Muscle layer of colon (tissue), 2 donors: ENCODE data around the gene CBLN4.
A peak's percentile ranks its signal among the peaks of the same experiment; 100 is the strongest.

Experiments
- H3K27ac ChIP-seq: one replicate; pipeline ENCODE4 v1.7.0; 2013; ENCODE audit warnings: low read depth, mild to moderate bottlenecking, low read length, moderate library complexity
- H3K27me3 ChIP-seq, 2 donors: one replicate each; pipeline ENCODE4 v1.7.0; 2013; ENCODE audit warnings: low read length in 2 of 2, mild to moderate bottlenecking in 2 of 2; ENCODE audit not compliant: insufficient read depth in 2 of 2, control insufficient read depth in 1 of 2
- H3K36me3 ChIP-seq: one replicate; pipeline ENCODE4 v1.7.0; 2013; ENCODE audit warnings: mild to moderate bottlenecking, low read length; ENCODE audit not compliant: insufficient read depth
- H3K4me1 ChIP-seq: one replicate; pipeline ENCODE4 v1.7.0; 2013; ENCODE audit warnings: mild to moderate bottlenecking, low read length; ENCODE audit not compliant: insufficient read depth
- H3K4me3 ChIP-seq, 2 donors: one replicate each; pipeline ENCODE4 v1.7.0; 2013; ENCODE audit warnings: low read length in 2 of 2, low read depth in 1 of 2, mild to moderate bottlenecking in 1 of 2, moderate library complexity in 1 of 2
- H3K9ac ChIP-seq: one replicate; pipeline ENCODE4 v1.7.0; 2013; ENCODE audit warnings: low read length
- H3K9me3 ChIP-seq: one replicate; pipeline ENCODE4 v1.7.0; 2013; ENCODE audit warnings: mild to moderate bottlenecking, low read length
- donor health status: abdominal sarcoma.
- donor health status: Adenocarcinoma of cecum.

CBLN4 gene

DNA sequence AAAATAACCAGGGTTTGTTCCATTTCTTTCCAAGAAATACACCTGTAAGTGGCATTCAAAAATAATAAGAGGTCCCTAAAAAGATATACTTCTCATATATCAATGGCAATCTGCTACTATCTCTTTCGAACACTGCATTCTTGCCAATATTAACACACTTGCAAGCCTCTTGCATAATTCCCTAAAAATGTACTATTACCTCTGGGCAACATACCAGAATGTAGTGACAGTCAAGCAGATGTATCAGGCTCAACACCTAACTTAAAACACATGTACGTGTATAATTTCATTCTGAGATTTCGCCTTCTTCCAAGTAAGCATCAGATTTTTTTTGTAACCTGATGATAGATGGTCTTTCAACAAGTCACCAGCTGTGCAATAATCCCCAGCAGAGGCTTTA, 3.4 kb downstream of the CBLN4 start:
- H3K27ac ChIP-seq, result no peak overlapping the region
- no peaks in the 10 kb centered on the region for H3K4me1 ChIP-seq
- H3K36me3 ChIP-seq, result no peaks in the 10 kb centered on the region
- H3K9ac ChIP-seq, result no peak overlapping the region
- H3K27me3 ChIP-seq, result peaks cover 38 to 41% of the 10 kb centered on the region in 2 donors
- no peaks in the 10 kb centered on the region for H3K9me3 ChIP-seq
- H3K4me3 ChIP-seq, result no peak overlapping the region

DNA sequence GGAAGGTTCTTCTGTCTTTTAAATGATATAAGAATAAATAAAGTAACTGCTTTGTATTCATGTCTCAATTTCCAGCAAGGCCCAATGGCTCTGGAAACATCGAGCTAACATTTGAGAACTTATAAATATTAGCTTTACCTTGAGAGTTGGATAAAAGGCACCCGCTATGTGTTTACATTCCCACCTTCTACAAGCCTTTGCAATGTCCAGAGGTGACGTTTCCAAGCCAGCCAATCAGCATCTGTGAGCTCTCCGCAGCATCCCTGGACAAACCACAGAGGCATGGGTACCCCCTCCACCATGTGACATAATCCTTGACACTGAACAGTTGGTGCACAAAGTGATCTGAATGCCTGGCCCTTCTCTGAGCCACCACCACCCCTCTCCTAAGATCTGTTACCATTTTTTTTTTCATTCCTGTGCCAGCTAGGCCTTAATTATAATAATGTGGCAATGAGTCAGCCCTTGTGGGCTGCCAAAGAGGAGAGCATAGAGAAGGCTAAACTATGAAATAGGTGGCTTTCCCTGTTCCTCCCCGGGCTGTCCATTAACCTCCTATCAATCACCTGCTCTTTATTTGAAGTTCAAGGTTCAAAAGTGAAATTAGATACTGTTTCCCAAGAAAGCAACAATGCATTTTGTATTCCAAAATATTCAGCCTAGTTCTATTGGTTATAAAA, 4.1 kb downstream of the CBLN4 start:
- Histone ChIP-seq H3K27ac (no peak overlapping the region), H3K4me1 (no peaks in the 10 kb centered on the region), H3K27me3 (peaks cover 35% of the 10 kb centered on the region in 2 donors), H3K9me3 (no peaks in the 10 kb centered on the region), H3K36me3 (no peaks in the 10 kb centered on the region), H3K4me3 (no peak overlapping the region), H3K9ac (no peak overlapping the region)

DNA sequence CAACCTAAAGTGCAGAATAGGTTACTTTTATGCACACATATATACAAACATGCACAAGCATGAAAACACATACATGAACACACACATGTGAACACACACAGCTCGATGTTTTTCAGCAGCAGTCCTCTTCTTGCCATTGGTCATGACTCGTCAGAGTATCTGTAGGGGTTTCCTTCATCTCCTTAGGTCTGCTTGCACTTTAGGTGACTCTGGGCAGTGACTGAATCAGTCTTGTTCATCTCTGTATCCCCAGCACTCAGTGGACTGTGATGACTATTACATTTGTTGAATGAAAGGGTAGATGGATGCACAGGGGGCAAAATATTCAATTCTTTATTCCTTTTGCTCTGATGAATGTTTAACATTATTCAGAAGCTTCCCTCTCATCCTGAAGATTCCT, 26.8 kb downstream of the CBLN4 start:
- H3K9me3 ChIP-seq, result no peaks in the 10 kb centered on the region
- H3K4me1 ChIP-seq, result peaks cover 20% of the 10 kb centered on the region
- H3K27ac ChIP-seq, result no peak overlapping the region
- no peaks in the 10 kb centered on the region for H3K36me3 ChIP-seq
- no peak overlapping the region for H3K4me3 ChIP-seq
- no peak overlapping the region for H3K9ac ChIP-seq
- no peaks in the 10 kb centered on the region for H3K27me3 ChIP-seq

DNA sequence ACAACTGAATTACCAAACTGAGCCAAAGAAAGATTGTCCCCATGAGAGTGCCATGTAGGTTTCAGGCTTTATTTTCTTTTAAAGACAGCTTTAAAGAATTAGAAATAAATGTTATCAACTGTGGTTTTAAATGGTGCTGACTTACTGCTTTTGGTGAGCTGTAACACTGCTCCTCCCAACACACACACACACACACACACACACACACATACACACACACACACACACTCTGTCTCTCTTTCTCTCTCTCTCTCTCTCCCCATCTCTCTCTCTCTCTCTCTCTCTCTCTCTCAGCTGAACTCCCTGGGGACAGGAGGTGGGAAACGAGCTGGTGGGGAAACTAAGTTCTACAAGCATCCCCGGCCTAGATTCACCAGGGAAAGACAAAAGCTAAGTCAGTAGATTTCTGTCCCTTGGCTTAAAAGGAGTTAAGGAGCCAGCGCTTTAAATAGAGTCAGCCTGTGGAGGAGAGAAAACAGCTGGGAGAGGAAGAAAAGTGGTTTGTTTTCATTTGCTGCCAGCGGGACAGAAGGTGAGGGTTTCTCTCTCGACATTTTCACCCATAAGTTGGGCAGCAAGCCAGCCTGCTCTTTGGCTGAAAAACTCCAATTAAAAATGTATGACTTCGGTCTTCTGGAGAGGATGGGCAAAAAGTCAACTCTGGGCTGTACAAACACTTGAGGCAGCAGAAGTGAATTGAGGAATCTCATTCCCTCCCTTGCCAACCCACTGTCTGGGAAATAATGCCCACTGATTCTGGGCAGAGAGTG, 27.4 kb downstream of the CBLN4 start:
- no peaks in the 10 kb centered on the region for H3K9me3 ChIP-seq
- H3K27me3 ChIP-seq, result no peaks in the 10 kb centered on the region
- H3K4me3 ChIP-seq, result peak overlapping the region in 1 of 2 donors; percentile 15
- peaks cover 20% of the 10 kb centered on the region for H3K4me1 ChIP-seq
- H3K9ac ChIP-seq, result no peak overlapping the region
- no peak overlapping the region for H3K27ac ChIP-seq
- H3K36me3 ChIP-seq, result no peaks in the 10 kb centered on the region

DNA sequence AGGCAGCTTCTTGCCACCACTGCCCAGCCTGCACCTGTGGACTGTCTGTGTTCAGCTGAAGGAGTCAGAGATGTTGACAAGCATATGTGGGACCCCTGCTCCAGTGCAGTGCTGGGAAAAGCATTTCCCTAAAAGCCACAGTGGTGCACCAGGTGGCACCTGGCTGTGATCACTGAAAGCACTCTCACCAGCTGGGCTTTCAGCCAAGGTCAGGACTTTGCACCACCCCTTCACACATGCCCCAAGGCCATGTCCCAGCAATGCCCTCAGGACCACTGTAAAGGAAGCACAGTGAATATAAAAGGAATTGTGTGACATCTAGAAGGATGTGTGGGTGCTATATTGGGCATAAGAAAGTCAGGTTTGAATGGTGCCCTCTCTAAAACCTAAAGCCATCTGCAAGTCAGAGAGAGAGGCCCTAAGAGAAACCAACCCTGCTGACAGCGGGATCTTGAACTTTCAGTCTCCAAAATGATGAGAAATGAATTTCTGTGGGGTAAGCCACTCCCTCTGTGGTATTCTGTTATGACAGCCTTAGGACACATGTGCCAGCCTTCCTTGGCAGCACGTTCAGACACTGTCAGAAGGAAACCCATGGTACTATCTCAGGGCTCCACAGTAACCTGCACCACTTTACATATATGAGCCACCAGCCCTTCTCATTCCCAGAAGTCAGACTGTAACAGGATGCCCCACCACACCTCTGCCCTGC, 30.7 kb downstream of the CBLN4 start:
- H3K9ac ChIP-seq, result no peak overlapping the region
- no peaks in the 10 kb centered on the region for H3K9me3 ChIP-seq
- no peaks in the 10 kb centered on the region for H3K36me3 ChIP-seq
- no peaks in the 10 kb centered on the region for H3K27me3 ChIP-seq
- H3K4me3 ChIP-seq, result no peak overlapping the region
- no peak overlapping the region for H3K27ac ChIP-seq
- peaks cover 20% of the 10 kb centered on the region for H3K4me1 ChIP-seq

DNA sequence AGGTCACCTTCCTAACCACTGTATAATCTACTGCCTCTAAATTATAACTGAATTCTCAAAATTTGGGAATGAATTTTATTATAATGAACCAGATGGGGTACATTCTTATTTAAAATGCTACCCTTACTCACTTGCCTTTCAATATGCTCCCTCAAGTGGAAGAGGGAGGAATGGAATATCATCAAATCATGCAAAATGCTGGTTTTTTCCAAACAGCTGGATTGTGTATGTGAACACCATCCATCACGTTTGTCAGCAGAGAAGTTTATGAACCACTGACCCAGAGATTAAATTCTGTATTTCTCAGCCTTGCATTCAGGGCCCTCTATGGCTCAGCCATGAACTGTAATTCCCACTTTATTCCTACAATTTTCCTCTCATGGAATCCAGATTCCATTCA, 40.5 kb downstream of the CBLN4 start:
- Histone ChIP-seq H3K4me1 (no peaks in the 10 kb centered on the region), H3K27me3 (no peaks in the 10 kb centered on the region), H3K4me3 (no peak overlapping the region), H3K36me3 (no peaks in the 10 kb centered on the region), H3K9ac (no peak overlapping the region), H3K9me3 (no peaks in the 10 kb centered on the region), H3K27ac (no peak overlapping the region)

DNA sequence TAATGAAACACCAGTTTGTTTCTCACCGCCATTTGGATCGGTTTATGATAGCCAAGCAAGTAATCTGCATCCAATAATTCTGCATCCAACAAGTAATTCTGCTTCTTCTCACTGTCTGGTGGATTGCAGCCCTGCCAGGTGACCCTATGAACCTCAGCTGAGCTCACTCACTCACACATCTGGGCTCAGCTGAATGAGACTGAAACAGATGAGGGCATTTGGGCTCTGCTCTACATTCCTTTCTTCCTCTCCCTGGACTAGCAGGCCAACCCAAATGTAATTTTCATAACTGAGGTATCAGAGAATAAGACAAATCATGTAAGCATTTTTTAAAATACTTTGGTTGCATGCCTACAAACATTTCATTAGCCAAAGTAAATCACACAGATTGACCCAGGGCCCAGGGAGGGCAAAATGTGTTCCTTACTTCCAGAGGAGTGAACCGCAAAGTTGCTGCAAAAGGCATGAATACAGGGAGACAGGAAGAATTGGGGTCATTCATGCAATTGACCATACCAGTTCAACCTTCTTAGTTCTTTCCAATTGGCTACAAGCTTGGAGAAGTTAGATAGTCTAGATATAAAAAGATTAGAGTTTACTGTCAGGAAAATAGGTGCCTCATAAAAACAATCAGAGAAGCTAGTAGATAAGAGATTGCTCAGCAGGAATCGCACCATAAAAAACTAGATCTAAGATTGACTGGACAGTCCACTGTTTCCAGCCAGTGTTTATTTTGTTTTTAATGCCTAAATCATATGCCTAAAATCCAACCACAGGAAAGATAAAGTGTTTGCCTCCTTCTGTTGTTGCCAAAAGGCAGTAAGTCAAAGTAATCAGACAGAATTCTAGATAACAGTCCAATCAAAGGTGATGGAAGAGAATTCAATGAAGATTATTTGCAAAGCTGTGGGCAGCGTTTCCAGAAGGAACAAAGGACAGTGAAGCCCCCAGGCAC, 43.7 kb downstream of the CBLN4 start:
- Histone ChIP-seq H3K4me1 (no peaks in the 10 kb centered on the region), H3K9me3 (no peaks in the 10 kb centered on the region), H3K4me3 (no peak overlapping the region), H3K27ac (no peak overlapping the region), H3K9ac (no peak overlapping the region), H3K36me3 (no peaks in the 10 kb centered on the region), H3K27me3 (no peaks in the 10 kb centered on the region)

DNA sequence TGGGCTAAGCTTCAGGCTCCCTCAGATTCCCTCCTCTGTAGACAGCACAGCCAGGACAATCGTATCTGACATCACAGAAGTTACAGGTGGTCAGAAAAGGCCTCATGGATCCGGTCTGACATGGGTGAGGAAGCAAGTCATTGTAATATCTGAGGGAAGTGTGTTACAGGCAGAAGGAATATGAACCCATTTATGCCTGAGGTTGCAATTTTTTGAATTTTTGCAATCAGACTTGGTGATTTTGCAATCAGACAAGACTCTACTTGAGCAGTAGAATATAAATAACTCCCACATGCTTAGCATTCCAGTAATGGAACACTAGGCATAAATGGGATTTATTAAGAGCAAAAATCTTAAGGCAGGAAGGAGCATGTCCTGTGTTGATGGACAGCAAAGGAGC, 52.1 kb downstream of the CBLN4 start:
- no peak overlapping the region for H3K4me3 ChIP-seq
- no peaks in the 10 kb centered on the region for H3K27me3 ChIP-seq
- H3K27ac ChIP-seq, result no peak overlapping the region
- H3K4me1 ChIP-seq, result no peaks in the 10 kb centered on the region
- no peak overlapping the region for H3K9ac ChIP-seq
- no peaks in the 10 kb centered on the region for H3K9me3 ChIP-seq
- no peaks in the 10 kb centered on the region for H3K36me3 ChIP-seq

DNA sequence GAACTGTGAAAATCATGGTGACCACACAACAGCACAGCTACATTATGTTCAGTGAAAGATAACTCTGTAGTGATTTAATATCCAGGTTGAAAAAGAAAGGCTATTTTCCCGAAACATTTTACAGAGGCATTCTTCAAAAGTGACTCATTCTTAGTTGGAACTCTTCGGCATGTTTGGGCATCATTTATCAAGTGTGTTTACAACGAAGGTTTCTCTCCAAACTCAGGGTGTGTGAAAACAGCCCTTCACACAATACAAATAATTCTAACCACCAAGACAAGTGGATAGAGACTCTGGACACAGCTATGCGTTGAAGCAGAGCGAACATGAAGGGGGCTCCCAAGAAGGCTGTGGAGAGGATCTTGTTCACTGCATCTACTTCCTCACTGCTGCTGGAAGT, 57.6 kb downstream of the CBLN4 start:
- H3K4me1 ChIP-seq, result no peaks in the 10 kb centered on the region
- no peak overlapping the region for H3K4me3 ChIP-seq
- H3K27me3 ChIP-seq, result no peaks in the 10 kb centered on the region
- H3K9me3 ChIP-seq, result no peaks in the 10 kb centered on the region
- no peaks in the 10 kb centered on the region for H3K36me3 ChIP-seq
- H3K27ac ChIP-seq, result no peak overlapping the region
- no peak overlapping the region for H3K9ac ChIP-seq
